ENCODE measurements around the gene MCF2L.

Gene MCF2L

GRCh38 chr13:112943309-112944125 is 25.5 kb upstream of the MCF2L start:
- DNase-seq = peak; percentile 30

- no peak for DNase-seq
Observed at GRCh38 chr13:112947796-112948195, 21.2 kb upstream of the MCF2L start.

GRCh38 chr13:112951674-112952371 is 17.2 kb upstream of the MCF2L start:
- DNase-seq = no peak

- DNase-seq = no peak
Observed at GRCh38 chr13:112952759-112953551, 16.1 kb upstream of the MCF2L start.

- DNase-seq = no peak
Observed at GRCh38 chr13:112953591-112954487, 15.2 kb upstream of the MCF2L start.

- DNase-seq = no peak
Observed at GRCh38 chr13:112954488-112955270, 14.3 kb upstream of the MCF2L start.

GRCh38 chr13:112955271-112955937 is 13.6 kb upstream of the MCF2L start:
- DNase-seq = no peak

GRCh38 chr13:112955956-112956355 is 13.1 kb upstream of the MCF2L start:
- no peak for DNase-seq

GRCh38 chr13:112956571-112957294 is 12.3 kb upstream of the MCF2L start:
- no peak for DNase-seq

- no peak for DNase-seq
Observed at GRCh38 chr13:112957295-112957677, 11.7 kb upstream of the MCF2L start.

- DNase-seq = no peak
Observed at GRCh38 chr13:112958127-112958989, 10.7 kb upstream of the MCF2L start.

- DNase-seq = no peak
Observed at GRCh38 chr13:112959206-112959605, 9.8 kb upstream of the MCF2L start.

- DNase-seq = no peak
Observed at GRCh38 chr13:112959701-112960542, 9.1 kb upstream of the MCF2L start.

GRCh38 chr13:112960706-112961105 is 8.3 kb upstream of the MCF2L start:
- DNase-seq = no peak

- no peak for DNase-seq
Observed at GRCh38 chr13:112961457-112962369, 7.3 kb upstream of the MCF2L start.

- DNase-seq = no peak
Observed at GRCh38 chr13:112962396-112962795, 6.6 kb upstream of the MCF2L start.

- DNase-seq = no peak
Observed at GRCh38 chr13:112962911-112963625, 5.9 kb upstream of the MCF2L start.

Data from activated CD8-positive, alpha-beta memory T cell treated with anti-CD3 and anti-CD28 coated beads, Interleukin-2, amount 50 U/mL, for 4 hours (primary cell).